Epithelial cell of prostate (primary cell): ENCODE results near the gene CHAC2.
"Not testable (repeated sequence)": the region's sequence is repeated elsewhere in the genome, so short reads cannot be mapped to it uniquely, and the experiment has no call there.

ENCODE experiments used
- DNase-seq: peaks from one replicate; pipeline ENCODE4 v3.0.0-alpha.2; 2011; ENCODE audit warnings: low read depth, low spot score
- H3K27ac ChIP-seq: fragments of 450-650 bp; 2 replicates; pipeline ENCODE4 v1.5.1; 2017; ENCODE audit warnings: mild to moderate bottlenecking

Gene CHAC2

GRCh38 chr2:53767405-53768241 lies at the start of gene CHAC2:
Gene CHAC2, plus strand, starts transcription at chr2:53767804. Its CDS starts 83 bp downstream, at chr2:53767887.
- no peak for DNase-seq
- H3K27ac ChIP-seq = peak within 1 kb of the TSS; percentile 58

GRCh38 chr2:53720944-53721343 lies 46.7 kb upstream of the CHAC2 start:
- DNase-seq, H3K27ac ChIP-seq: not testable (repeated sequence)

GRCh38 chr2:53724536-53724935 lies 43.1 kb upstream of the CHAC2 start:
- no peak for DNase-seq
- no peak overlapping the region for H3K27ac ChIP-seq

GRCh38 chr2:53725662-53726061 lies 41.9 kb upstream of the CHAC2 start:
- no peak for DNase-seq
- no peak overlapping the region for H3K27ac ChIP-seq

- no peak overlapping the region for H3K27ac ChIP-seq
- DNase-seq = no peak
Measured at GRCh38 chr2:53727921-53728320, 39.7 kb upstream of the CHAC2 start.

- H3K27ac ChIP-seq = no peak overlapping the region
- no peak for DNase-seq
Measured at GRCh38 chr2:53729143-53729762, 38.4 kb upstream of the CHAC2 start.

GRCh38 chr2:53737091-53737490 lies 30.5 kb upstream of the CHAC2 start:
- no peak for DNase-seq
- no peak overlapping the region for H3K27ac ChIP-seq

GRCh38 chr2:53739032-53739431 lies 28.6 kb upstream of the CHAC2 start:
- H3K27ac ChIP-seq = no peak overlapping the region
- no peak for DNase-seq

GRCh38 chr2:53740170-53740569 lies 27.4 kb upstream of the CHAC2 start:
- no peak overlapping the region for H3K27ac ChIP-seq
- no peak for DNase-seq

- H3K27ac ChIP-seq = no peak overlapping the region
- no peak for DNase-seq
Measured at GRCh38 chr2:53744395-53745065, 23.1 kb upstream of the CHAC2 start.

- H3K27ac ChIP-seq = no peak overlapping the region
- DNase-seq = no peak
Measured at GRCh38 chr2:53750041-53750768, 17.4 kb upstream of the CHAC2 start.

GRCh38 chr2:53751728-53752127 lies 15.9 kb upstream of the CHAC2 start:
- H3K27ac ChIP-seq = peak overlapping the region; percentile 52
- peak; percentile 10 for DNase-seq

GRCh38 chr2:53752385-53752784 lies 15.2 kb upstream of the CHAC2 start:
- H3K27ac ChIP-seq = peak overlapping the region; percentile 52

GRCh38 chr2:53753041-53753440 lies 14.6 kb upstream of the CHAC2 start:
- H3K27ac ChIP-seq = no peak overlapping the region
- no peak for DNase-seq

More at GRCh38 chr2:53752385-53752784, 15.2 kb upstream of the CHAC2 start:
- no peak for DNase-seq

- peak overlapping the region; percentile 49 for H3K27ac ChIP-seq
- peak; percentile 16 for DNase-seq
Measured at GRCh38 chr2:53755121-53755520, 12.5 kb upstream of the CHAC2 start.

GRCh38 chr2:53756644-53757043 lies 11.0 kb upstream of the CHAC2 start:
- no peak overlapping the region for H3K27ac ChIP-seq
- no peak for DNase-seq

GRCh38 chr2:53757206-53757605 lies 10.4 kb upstream of the CHAC2 start:
- not testable (repeated sequence) for H3K27ac ChIP-seq, DNase-seq

- no peak overlapping the region for H3K27ac ChIP-seq
- DNase-seq = no peak
Measured at GRCh38 chr2:53765767-53766166, 1.8 kb upstream of the CHAC2 start.

- no peak for DNase-seq
Measured at GRCh38 chr2:53768242-53768542, 588 bp downstream of the CHAC2 start.

GRCh38 chr2:53769318-53769945 lies 1.8 kb downstream of the CHAC2 start:
- H3K27ac ChIP-seq = no peak overlapping the region
- no peak for DNase-seq

More at GRCh38 chr2:53768242-53768542, 588 bp downstream of the CHAC2 start:
- H3K27ac ChIP-seq = peak overlapping the region; percentile 58
